KBM-7 (cell line): ENCODE results near the gene CCDC144A.
A peak's percentile ranks its signal among the peaks of the same experiment; 100 is the strongest.
"Not testable (repeated sequence)": the region's sequence is repeated elsewhere in the genome, so short reads cannot be mapped to it uniquely, and the experiment has no call there.

Experiments used
- DNase-seq: peaks from one replicate; pipeline ENCODE4 v3.0.0-alpha.2; 2015
- in situ Hi-C: fragments of 300-500 bp; cut with MboI; formaldehyde crosslinking; loops from 2 replicates; pipeline ENCODE4 v1.14.3; 2020; ENCODE audit warnings: low sequenced_read_pairs, low pct_unique_long_range_greater_than_20kb, mixed read lengths

Gene CCDC144A

GRCh38 chr17:16810236-16810635, 120.2 kb downstream of the CCDC144A start:
- DNase-seq, in situ Hi-C loops: not testable (repeated sequence)

GRCh38 chr17:16812126-16812525, 122.1 kb downstream of the CCDC144A start:
- in situ Hi-C loops: not testable (repeated sequence)
- DNase-seq: peak; percentile 55

GRCh38 chr17:16814439-16814838, 124.4 kb downstream of the CCDC144A start:
- in situ Hi-C loops: no loop called here
- no peak for DNase-seq

GRCh38 chr17:16817201-16817600, 127.2 kb downstream of the CCDC144A start:
- in situ Hi-C loops: no loop called here
- no peak for DNase-seq

GRCh38 chr17:16817940-16818339, 127.9 kb downstream of the CCDC144A start:
- DNase-seq, in situ Hi-C loops: not testable (repeated sequence)

GRCh38 chr17:16818340-16818739, 128.3 kb downstream of the CCDC144A start:
- in situ Hi-C loops: no loop called here

GRCh38 chr17:16818821-16819683, 129.0 kb downstream of the CCDC144A start:
- DNase-seq: no peak
- in situ Hi-C loops: no loop called here

More at GRCh38 chr17:16818340-16818739, 128.3 kb downstream of the CCDC144A start:
- no peak for DNase-seq

- in situ Hi-C loops: no loop called here
- no peak for DNase-seq
Observed at GRCh38 chr17:16820161-16820877, 130.3 kb downstream of the CCDC144A start.

GRCh38 chr17:16820979-16821543, 131.0 kb downstream of the CCDC144A start:
- DNase-seq: no peak
- in situ Hi-C loops: no loop called here

GRCh38 chr17:16822133-16822532, 132.1 kb downstream of the CCDC144A start:
- DNase-seq, in situ Hi-C loops: not testable (repeated sequence)

- in situ Hi-C loops, DNase-seq: not testable (repeated sequence)
Observed at GRCh38 chr17:16823768-16824406, 133.8 kb downstream of the CCDC144A start.
